NT2/D1 (cell line): ENCODE results near the gene ODF2L.

Source experiments
- SUZ12 ChIP-seq: IDR thresholded peaks from 2 replicates; pipeline ENCODE4 v1.6.1; 2011; ENCODE audit not compliant: insufficient read length, insufficient read depth; ENCODE audit errors: extremely low read depth
- YY1 ChIP-seq: IDR thresholded peaks from 2 replicates; pipeline ENCODE4 v1.6.1; 2011; ENCODE audit not compliant: insufficient read length, insufficient read depth
- ZNF274 ChIP-seq: IDR thresholded peaks from 2 replicates; pipeline ENCODE4 v1.6.1; 2011; ENCODE audit warnings: mild to moderate bottlenecking, low read depth, low read length

DNA sequence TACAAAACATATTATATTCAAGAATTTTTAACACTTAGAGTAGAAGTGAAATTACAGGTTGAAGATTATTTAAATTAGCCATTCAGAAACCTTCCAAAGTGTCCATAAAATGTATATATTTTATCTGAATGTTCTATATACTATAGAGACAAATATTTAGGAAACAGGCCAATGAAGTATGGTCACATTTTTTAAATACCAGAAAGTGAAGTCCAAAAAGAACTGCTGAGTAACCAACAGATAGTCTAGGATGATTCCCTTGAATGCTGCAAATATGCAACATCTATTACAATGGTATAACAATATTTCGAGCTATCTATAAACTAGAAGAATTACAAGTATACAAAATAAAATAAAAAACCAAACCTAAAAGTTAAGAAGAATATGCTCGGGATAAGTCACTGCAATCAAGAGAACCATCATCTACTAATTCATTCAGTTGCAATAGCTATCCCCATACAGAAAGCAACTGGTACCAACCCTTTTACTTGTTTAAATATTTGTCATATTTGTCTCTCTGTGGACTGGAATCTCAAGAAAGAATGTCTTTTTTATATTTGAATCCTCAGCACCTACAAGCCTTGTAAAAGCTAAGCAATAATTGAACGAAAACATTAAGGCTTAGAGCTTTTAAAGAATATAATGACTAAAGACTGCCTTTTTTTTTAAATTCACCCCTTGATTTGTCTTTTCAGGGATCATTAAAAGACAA, 8.1 kb downstream of the ODF2L start:
- TF ChIP-seq SUZ12 (no peak), ZNF274 (no peak), YY1 (no peak)
